Thymus (tissue), 11 donors: ENCODE results near the gene BMPER. TPM values are rescaled to one million over a fixed set of nuclear protein-coding genes. Genes with fewer than 3 reads are reported as not detected.

Experiments
- DNase-seq, 9 donors: peaks; one replicate each; pipeline ENCODE4 v3.0.0-alpha.2; 2013; ENCODE audit warnings: low spot score in 9 of 9, low read depth in 6 of 9, missing footprints in 1 of 9
- H3K27ac ChIP-seq, 2 donors: one replicate each; pipeline ENCODE4 v1.5.1; 2013; ENCODE audit warnings: control low read depth in 1 of 2, low read depth in 1 of 2, low read length in 1 of 2, mild to moderate bottlenecking in 1 of 2, moderate library complexity in 1 of 2
- H3K27me3 ChIP-seq, 2 donors: one replicate each; pipeline ENCODE4 v1.5.1; 2013; ENCODE audit warnings: low read length in 1 of 2; ENCODE audit not compliant: control insufficient read depth in 2 of 2, insufficient read depth in 1 of 2
- H3K36me3 ChIP-seq, 2 donors: one replicate each; pipeline ENCODE4 v1.5.1; 2013; ENCODE audit warnings: low read length in 1 of 2, mild to moderate bottlenecking in 1 of 2, moderate library complexity in 1 of 2; ENCODE audit not compliant: control insufficient read depth in 2 of 2, insufficient read depth in 2 of 2
- H3K4me1 ChIP-seq, 2 donors: one replicate each; pipeline ENCODE4 v1.5.1; 2013; ENCODE audit warnings: low read length in 2 of 2; ENCODE audit not compliant: control insufficient read depth in 2 of 2, insufficient read depth in 2 of 2
- H3K4me3 ChIP-seq, 2 donors: one replicate each; pipeline ENCODE4 v1.5.1; 2013; ENCODE audit warnings: low read length in 2 of 2, control low read depth in 1 of 2, mild to moderate bottlenecking in 1 of 2
- H3K9me3 ChIP-seq, 2 donors: one replicate each; pipeline ENCODE4 v1.5.1; 2013; ENCODE audit warnings: low read length in 1 of 2, mild to moderate bottlenecking in 1 of 2; ENCODE audit not compliant: control insufficient read depth in 2 of 2, insufficient read depth in 1 of 2
- WGBS: extraction: QIAGEN DNeasy Blood & Tissue Kit; methylation state at CpG from one replicate; pipeline ENCODE4 v1.1.7; 2013; 5-methylcytosine and 5-hydroxymethylcytosine counted together
- polyA plus RNA-seq: library from polyadenylated mRNA; stranded (reverse); fragments of 200-250 nt; gene quantifications from one replicate; pipeline ENCODE4 v1.2.3, GENCODE V29; 2013
- total RNA-seq: library from RNA; stranded (reverse); fragments of 120-200 nt; gene quantifications from one replicate; pipeline ENCODE4 v1.2.4, GENCODE V29; 2013
- donor health status: healthy.

BMPER gene
- total and polyA plus RNA-seq, 2 donors = 1.0 to 4.5 TPM

GRCh38 chr7:33916357-33917081 lies 11.2 kb downstream of the BMPER start:
- Histone ChIP-seq H3K27me3 (no peaks in the 10 kb centered on the region), H3K36me3 (no peaks in the 10 kb centered on the region), H3K27ac (no peak overlapping the region), H3K4me3 (no peak overlapping the region), H3K4me1 (no peaks in the 10 kb centered on the region), H3K9me3 (no peaks in the 10 kb centered on the region)
- WGBS = 93% methylated on average over 5 of the region's 5 CpGs
- DNase-seq = no peak

DNA sequence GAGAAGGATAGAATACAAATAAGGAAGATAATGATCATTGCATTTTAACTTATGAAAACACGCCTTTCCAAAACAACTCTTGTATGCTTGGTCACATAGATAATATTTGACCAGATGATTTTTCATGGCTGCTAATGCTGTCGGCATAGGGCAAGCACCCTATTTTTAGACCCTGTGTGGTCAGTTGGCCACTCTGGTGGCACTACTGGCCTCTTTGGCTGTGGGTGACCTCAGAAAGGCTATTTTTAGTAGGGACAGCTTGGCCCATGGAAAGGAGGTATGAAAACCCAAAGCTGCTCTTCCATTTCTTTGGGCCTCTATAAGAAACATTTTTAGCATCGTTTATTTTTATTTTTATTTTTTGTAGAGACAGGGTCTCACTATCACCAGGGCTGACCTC lies 12.3 kb downstream of the BMPER start:
- H3K9me3 ChIP-seq = no peaks in the 10 kb centered on the region
- no peaks in the 10 kb centered on the region for H3K4me1 ChIP-seq
- no peak overlapping the region for H3K4me3 ChIP-seq
- 86% methylated on average over 3 of the region's 3 CpGs for WGBS
- DNase-seq = no peak
- H3K27ac ChIP-seq = no peak overlapping the region
- H3K27me3 ChIP-seq = no peaks in the 10 kb centered on the region
- no peaks in the 10 kb centered on the region for H3K36me3 ChIP-seq

DNA sequence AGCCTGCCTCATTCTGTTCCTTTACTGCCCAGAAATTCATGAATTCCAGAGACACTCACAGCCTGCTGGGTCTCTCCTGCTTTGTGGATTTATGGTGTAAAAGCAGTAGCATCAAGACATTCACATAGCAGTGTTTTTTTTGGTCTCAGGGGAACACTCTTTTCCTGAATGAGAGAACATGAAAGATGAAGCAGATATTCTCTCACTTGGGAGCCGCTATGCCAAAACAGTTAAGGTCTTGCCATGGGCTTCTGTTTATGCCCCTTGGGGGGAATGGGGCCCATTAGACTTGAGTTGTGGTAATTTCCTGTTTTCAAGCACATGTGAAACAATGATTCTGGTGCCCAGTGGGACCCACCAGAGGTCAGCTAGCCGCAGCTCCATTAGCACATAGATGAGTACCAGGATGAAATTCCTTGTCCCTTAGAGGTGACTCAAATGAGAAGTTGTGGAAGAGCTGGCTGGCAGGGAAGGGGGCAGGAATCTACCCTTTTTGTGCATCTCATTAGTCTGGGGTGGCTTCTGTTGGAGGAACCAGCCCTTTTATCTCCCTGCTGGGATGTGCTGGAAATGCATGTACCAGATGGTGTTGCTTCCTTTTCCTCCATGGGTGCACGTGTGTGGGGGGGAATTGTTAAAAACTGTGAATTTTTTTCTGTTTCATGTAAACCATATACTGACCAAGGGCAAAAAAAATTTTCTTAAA lies 13.3 kb downstream of the BMPER start:
- no peaks in the 10 kb centered on the region for H3K9me3 ChIP-seq
- no peaks in the 10 kb centered on the region for H3K36me3 ChIP-seq
- WGBS = 64% methylated on average over 3 of the region's 3 CpGs
- H3K4me3 ChIP-seq = no peak overlapping the region
- no peaks in the 10 kb centered on the region for H3K4me1 ChIP-seq
- no peak for DNase-seq
- no peaks in the 10 kb centered on the region for H3K27me3 ChIP-seq
- no peak overlapping the region for H3K27ac ChIP-seq

GRCh38 chr7:33919449-33919848 lies 14.1 kb downstream of the BMPER start:
- Histone ChIP-seq H3K4me3 (no peak overlapping the region), H3K4me1 (no peaks in the 10 kb centered on the region), H3K9me3 (no peaks in the 10 kb centered on the region), H3K27me3 (no peaks in the 10 kb centered on the region), H3K27ac (no peak overlapping the region), H3K36me3 (no peaks in the 10 kb centered on the region)
- no peak for DNase-seq

GRCh38 chr7:33921216-33921938 lies 16.0 kb downstream of the BMPER start:
- H3K4me3 ChIP-seq = no peak overlapping the region
- 93% methylated on average over 17 of the region's 17 CpGs for WGBS
- H3K9me3 ChIP-seq = no peaks in the 10 kb centered on the region
- H3K4me1 ChIP-seq = no peaks in the 10 kb centered on the region
- DNase-seq = no peak
- H3K27ac ChIP-seq = no peak overlapping the region
- no peaks in the 10 kb centered on the region for H3K36me3 ChIP-seq
- no peaks in the 10 kb centered on the region for H3K27me3 ChIP-seq

- Histone ChIP-seq H3K4me3 (no peak overlapping the region), H3K9me3 (no peaks in the 10 kb centered on the region), H3K27ac (no peak overlapping the region), H3K36me3 (no peaks in the 10 kb centered on the region), H3K4me1 (no peaks in the 10 kb centered on the region), H3K27me3 (no peaks in the 10 kb centered on the region)
- no peak for DNase-seq
- 94% methylated on average over 2 of the region's 2 CpGs for WGBS
These were observed 17.5 kb downstream of the BMPER start for GRCh38 chr7:33922820-33923219.

DNA sequence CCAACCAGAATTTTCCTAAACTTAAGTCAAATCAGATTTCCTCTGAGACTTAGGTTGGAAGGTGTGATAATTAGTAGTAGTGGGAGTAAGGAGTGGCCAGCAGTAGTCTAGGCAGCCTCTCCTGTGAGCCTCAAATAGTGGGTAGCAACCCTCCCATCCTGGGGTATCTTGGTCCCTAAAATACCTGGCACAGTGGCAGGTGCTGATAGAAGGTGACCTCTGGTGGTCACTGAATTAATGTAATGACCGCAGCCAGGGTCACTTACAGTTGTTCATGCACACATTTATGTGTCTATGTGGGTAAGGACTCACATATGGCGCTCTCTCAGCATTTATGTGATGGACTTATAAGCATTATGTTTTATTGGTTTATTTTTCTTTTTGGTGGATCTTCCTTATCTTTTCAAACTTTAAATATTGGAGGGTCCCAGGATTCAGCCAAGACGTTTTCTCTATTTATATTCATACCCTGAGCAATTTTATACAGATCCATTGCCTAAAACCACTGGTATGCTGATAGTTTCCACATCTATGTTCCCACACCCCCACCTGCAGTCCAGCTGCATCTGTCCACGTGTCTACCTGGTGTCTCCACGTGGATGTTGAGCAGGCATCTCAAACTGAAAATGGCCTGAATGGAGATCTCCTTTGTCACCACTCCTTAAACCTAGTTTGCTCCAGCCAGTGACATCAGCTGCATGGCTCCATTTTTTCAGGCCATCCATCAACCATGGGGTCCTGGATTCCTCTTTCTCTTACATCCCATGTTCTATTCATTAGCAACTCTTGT lies 18.3 kb downstream of the BMPER start:
- no peak overlapping the region for H3K4me3 ChIP-seq
- no peak for DNase-seq
- WGBS = 91% methylated on average over 5 of the region's 5 CpGs
- no peaks in the 10 kb centered on the region for H3K4me1 ChIP-seq
- H3K36me3 ChIP-seq = no peaks in the 10 kb centered on the region
- no peak overlapping the region for H3K27ac ChIP-seq
- no peaks in the 10 kb centered on the region for H3K27me3 ChIP-seq
- no peaks in the 10 kb centered on the region for H3K9me3 ChIP-seq

- H3K27ac ChIP-seq = no peak overlapping the region
- no peak overlapping the region for H3K4me3 ChIP-seq
- no peaks in the 10 kb centered on the region for H3K27me3 ChIP-seq
- DNase-seq = no peak
- 90% methylated on average over 3 of the region's 3 CpGs for WGBS
- H3K36me3 ChIP-seq = no peaks in the 10 kb centered on the region
- no peaks in the 10 kb centered on the region for H3K9me3 ChIP-seq
- H3K4me1 ChIP-seq = no peaks in the 10 kb centered on the region
These were observed 21.2 kb downstream of the BMPER start for GRCh38 chr7:33926535-33926934.
